HUES6 (cell line): ENCODE results near the gene RIOX2.

Source experiments
- H3K27ac ChIP-seq: 2 replicates; pipeline ENCODE4 v1.7.0; 2013; ENCODE audit warnings: low read depth, mild to moderate bottlenecking, low read length, inconsistent platforms
- H3K27me3 ChIP-seq: 2 replicates; pipeline ENCODE4 v1.6.1; 2013; ENCODE audit warnings: low read length; ENCODE audit not compliant: control insufficient read depth, insufficient read depth
- H3K36me3 ChIP-seq: 2 replicates; pipeline ENCODE4 v1.6.1; 2013; ENCODE audit warnings: low read length; ENCODE audit not compliant: control insufficient read depth, insufficient read depth
- H3K4me1 ChIP-seq: 2 replicates; pipeline ENCODE4 v1.6.1; 2013; ENCODE audit warnings: low read length; ENCODE audit not compliant: control insufficient read depth, insufficient read depth
- H3K4me3 ChIP-seq: 2 replicates; pipeline ENCODE4 v1.5.1; 2013; ENCODE audit warnings: low read depth, low read length
- H3K9ac ChIP-seq: one replicate; pipeline ENCODE4 v1.6.1; 2013; ENCODE audit warnings: mild to moderate bottlenecking, low read length
- H3K9me3 ChIP-seq: 2 replicates; pipeline ENCODE4 v1.6.1; 2013; ENCODE audit warnings: low read depth, low read length; ENCODE audit not compliant: control insufficient read depth, insufficient read depth

The RIOX2 gene

GRCh38 chr3:97954228-97954827 is 17.9 kb downstream of the RIOX2 start:
- Histone ChIP-seq H3K36me3 (peaks cover 34% of the 10 kb centered on the region), H3K27ac (no peak overlapping the region)

GRCh38 chr3:97952872-97953271 is 19.4 kb downstream of the RIOX2 start:
- Histone ChIP-seq H3K9me3 (no peaks in the 10 kb centered on the region), H3K9ac (no peak overlapping the region), H3K27me3 (no peaks in the 10 kb centered on the region), H3K4me3 (no peak overlapping the region), H3K36me3 (peaks cover 47% of the 10 kb centered on the region), H3K27ac (no peak overlapping the region), H3K4me1 (no peaks in the 10 kb centered on the region)

More at GRCh38 chr3:97954228-97954827, 17.9 kb downstream of the RIOX2 start:
- no peak overlapping the region for H3K4me3 ChIP-seq
- no peaks in the 10 kb centered on the region for H3K4me1 ChIP-seq
- H3K9me3 ChIP-seq = no peaks in the 10 kb centered on the region
- no peaks in the 10 kb centered on the region for H3K27me3 ChIP-seq
- H3K9ac ChIP-seq = no peak overlapping the region

DNA sequence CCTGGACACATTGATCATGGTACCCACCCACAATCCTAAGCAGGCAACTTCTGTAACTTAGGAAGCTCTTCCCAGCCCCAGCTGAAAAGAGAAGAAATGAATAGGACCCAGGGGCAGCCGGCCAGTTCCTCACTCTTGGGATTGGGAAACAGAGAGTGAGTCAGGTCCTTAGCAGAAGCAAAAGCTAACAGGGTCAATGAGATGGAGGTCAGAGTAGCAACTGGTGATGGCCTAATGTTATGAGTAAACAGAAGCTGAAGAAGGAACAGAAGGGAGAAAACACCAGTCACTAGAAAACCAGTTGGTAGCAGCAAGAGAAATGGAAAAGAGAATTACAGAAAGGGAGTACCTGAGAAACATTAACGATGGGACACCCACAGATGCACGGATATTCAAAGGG is 20.0 kb downstream of the RIOX2 start:
- H3K9ac ChIP-seq = no peak overlapping the region
- no peaks in the 10 kb centered on the region for H3K4me1 ChIP-seq
- H3K4me3 ChIP-seq = no peak overlapping the region
- peaks cover 46% of the 10 kb centered on the region for H3K36me3 ChIP-seq
- no peaks in the 10 kb centered on the region for H3K9me3 ChIP-seq
- no peaks in the 10 kb centered on the region for H3K27me3 ChIP-seq
- no peak overlapping the region for H3K27ac ChIP-seq

GRCh38 chr3:97950360-97950759 is 21.9 kb downstream of the RIOX2 start:
- Histone ChIP-seq H3K9me3 (no peaks in the 10 kb centered on the region), H3K27ac (no peak overlapping the region), H3K9ac (no peak overlapping the region), H3K36me3 (peaks cover 63% of the 10 kb centered on the region), H3K4me1 (no peaks in the 10 kb centered on the region), H3K27me3 (no peaks in the 10 kb centered on the region), H3K4me3 (no peak overlapping the region)

DNA sequence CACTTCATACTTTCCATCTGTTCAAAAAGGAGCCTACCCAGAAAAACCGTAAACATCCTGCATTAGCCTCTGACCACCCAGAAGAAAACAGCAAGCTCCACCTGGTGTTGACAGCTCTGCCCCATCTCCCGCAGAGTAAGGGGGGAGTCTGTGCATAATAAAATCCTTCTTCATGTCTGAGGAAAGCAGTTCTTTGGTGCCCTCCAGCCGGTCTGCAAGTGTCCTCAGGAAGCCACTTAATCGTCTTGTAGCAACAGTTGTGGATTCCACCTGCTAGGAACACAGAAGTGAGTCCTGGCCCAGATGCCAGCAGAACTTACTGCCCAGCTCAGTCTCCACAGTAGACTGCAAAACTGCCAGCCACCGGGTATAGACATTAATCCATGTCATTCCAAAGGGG is 22.5 kb downstream of the RIOX2 start:
- no peaks in the 10 kb centered on the region for H3K27me3 ChIP-seq
- no peak overlapping the region for H3K9ac ChIP-seq
- peaks cover 69% of the 10 kb centered on the region for H3K36me3 ChIP-seq
- H3K4me1 ChIP-seq = no peaks in the 10 kb centered on the region
- H3K9me3 ChIP-seq = no peaks in the 10 kb centered on the region
- no peak overlapping the region for H3K27ac ChIP-seq
- no peak overlapping the region for H3K4me3 ChIP-seq

GRCh38 chr3:97949110-97949485 is 23.1 kb downstream of the RIOX2 start:
- H3K36me3 ChIP-seq = peaks cover 68% of the 10 kb centered on the region

GRCh38 chr3:97948351-97949109 is 23.7 kb downstream of the RIOX2 start:
- no peaks in the 10 kb centered on the region for H3K9me3 ChIP-seq
- H3K4me3 ChIP-seq = no peak overlapping the region
- no peak overlapping the region for H3K9ac ChIP-seq
- H3K4me1 ChIP-seq = no peaks in the 10 kb centered on the region
- peaks cover 68% of the 10 kb centered on the region for H3K36me3 ChIP-seq
- no peak overlapping the region for H3K27ac ChIP-seq
- H3K27me3 ChIP-seq = no peaks in the 10 kb centered on the region

More at GRCh38 chr3:97949110-97949485, 23.1 kb downstream of the RIOX2 start:
- no peak overlapping the region for H3K4me3 ChIP-seq
- H3K27me3 ChIP-seq = no peaks in the 10 kb centered on the region
- no peak overlapping the region for H3K27ac ChIP-seq
- H3K9me3 ChIP-seq = no peaks in the 10 kb centered on the region
- no peak overlapping the region for H3K9ac ChIP-seq
- H3K4me1 ChIP-seq = no peaks in the 10 kb centered on the region

DNA sequence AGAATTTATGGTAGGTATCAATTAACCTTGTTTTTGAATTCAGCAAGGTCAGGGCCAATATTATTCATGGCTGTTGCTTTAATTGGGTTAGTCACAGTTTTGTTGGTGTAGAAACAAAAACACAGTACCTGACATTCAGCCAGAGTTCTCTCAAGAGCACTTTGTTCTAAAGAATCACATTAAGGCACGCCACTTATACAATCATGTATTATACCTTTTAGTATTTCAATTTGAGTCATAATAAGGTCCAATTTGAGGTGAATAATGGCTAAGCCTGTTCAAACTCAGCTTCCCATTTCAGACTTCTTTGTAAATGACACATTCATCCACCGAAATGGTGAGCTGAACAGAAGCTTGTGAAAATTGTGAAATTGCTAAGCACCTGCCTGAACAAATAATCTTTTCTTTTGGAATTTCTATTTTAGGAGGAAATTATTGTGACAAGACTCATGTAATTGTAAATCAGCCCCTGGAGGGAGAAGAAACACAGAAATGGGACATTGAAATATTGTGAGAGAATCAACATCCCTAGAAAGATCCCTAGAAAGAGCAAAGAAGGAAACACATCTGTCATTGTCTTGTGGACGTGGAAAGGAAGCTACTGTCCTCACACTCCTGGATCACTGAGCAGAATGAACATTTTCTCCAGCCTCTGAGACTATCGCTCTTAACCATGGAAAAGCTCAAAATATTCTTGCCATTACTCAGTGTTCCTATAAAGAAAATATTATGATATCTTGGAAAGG is 29.3 kb downstream of the RIOX2 start:
- Histone ChIP-seq H3K4me3 (no peak overlapping the region), H3K4me1 (no peaks in the 10 kb centered on the region), H3K27ac (no peak overlapping the region), H3K9ac (no peak overlapping the region), H3K9me3 (no peaks in the 10 kb centered on the region), H3K27me3 (no peaks in the 10 kb centered on the region), H3K36me3 (peaks cover 49% of the 10 kb centered on the region)

- no peak overlapping the region for H3K4me3 ChIP-seq
- no peak overlapping the region for H3K27ac ChIP-seq
- H3K36me3 ChIP-seq = peaks cover 27% of the 10 kb centered on the region
- H3K4me1 ChIP-seq = no peaks in the 10 kb centered on the region
- no peak overlapping the region for H3K9ac ChIP-seq
- H3K9me3 ChIP-seq = no peaks in the 10 kb centered on the region
- no peaks in the 10 kb centered on the region for H3K27me3 ChIP-seq
Measured at GRCh38 chr3:97940034-97940433, 32.2 kb downstream of the RIOX2 start.

DNA sequence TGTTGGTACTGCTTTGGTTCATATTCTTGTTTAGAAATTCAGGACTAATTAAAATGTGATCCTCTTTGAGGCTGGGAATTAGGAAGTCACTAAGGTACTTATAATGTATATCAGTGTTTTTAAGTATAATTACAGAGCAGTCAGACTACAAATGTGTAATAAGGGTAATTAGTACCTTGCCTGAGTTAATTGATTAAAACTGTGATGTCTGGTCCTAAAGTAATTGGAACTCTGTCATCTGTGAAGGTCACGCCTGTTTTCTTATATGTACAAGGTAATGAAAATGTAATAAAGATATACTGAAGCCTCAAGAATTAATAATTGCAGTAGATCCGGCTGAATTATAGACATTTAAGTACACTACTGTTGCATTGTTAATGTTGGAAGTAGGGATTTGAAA is 32.8 kb downstream of the RIOX2 start:
- Histone ChIP-seq H3K27me3 (no peaks in the 10 kb centered on the region), H3K4me3 (no peak overlapping the region), H3K36me3 (peaks cover 23% of the 10 kb centered on the region)

GRCh38 chr3:97938444-97938843 is 33.8 kb downstream of the RIOX2 start:
- Histone ChIP-seq H3K9me3 (no peaks in the 10 kb centered on the region), H3K36me3 (peaks cover 18% of the 10 kb centered on the region)

More for the DNA sequence above, 32.8 kb downstream of the RIOX2 start:
- Histone ChIP-seq H3K27ac (no peak overlapping the region), H3K9me3 (no peaks in the 10 kb centered on the region), H3K9ac (no peak overlapping the region), H3K4me1 (no peaks in the 10 kb centered on the region)

More at GRCh38 chr3:97938444-97938843, 33.8 kb downstream of the RIOX2 start:
- Histone ChIP-seq H3K4me1 (no peaks in the 10 kb centered on the region), H3K27ac (no peak overlapping the region), H3K4me3 (no peak overlapping the region), H3K27me3 (no peaks in the 10 kb centered on the region), H3K9ac (no peak overlapping the region)
